ENCODE data around the gene COL8A2.

Gene COL8A2

DNA sequence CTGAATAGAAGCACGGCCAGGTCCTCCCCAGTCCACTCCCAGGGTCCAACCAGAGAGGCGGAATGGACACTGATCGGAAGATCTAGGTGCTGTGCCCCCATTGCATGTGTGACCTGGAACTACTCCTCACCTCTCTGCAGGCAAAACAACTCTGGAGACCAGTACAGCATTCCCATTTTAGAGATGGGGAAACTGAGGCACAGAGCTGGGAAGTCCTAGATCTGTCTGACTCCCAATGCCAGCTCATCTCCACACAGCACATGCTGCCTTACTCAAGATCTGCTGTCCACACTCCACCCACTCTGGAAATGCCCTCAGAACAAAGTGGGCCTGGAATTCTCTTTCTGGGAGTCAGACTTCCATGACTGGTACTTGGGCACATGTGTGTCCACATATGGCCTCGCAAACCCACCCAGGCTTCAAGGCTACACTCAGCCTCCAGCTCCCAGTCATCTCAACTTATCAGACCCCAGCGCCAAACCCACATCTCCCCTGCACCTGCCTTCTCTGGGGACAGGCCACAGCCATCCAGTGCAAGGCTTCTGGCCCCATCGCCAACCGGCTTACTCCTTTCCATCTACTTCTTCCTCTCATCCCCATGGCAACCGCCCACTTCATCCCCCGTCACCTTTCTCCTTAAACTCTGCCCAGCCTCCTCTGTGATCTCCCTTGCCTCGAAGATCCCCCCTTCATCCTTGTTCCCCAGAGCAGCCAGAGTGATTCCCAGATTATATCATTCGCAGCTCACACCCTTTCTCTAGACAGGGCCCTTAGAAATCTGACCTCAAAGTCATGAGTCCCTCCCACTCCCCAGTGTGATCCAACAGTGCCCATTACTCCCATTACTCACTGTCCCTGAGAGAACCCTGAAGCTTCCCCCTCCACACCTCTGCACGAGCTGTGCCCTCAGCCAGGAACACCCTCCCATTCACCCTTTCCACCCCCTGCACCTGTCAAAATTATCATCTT, 2.7 kb downstream of the COL8A2 start:
- TF ChIP-seq, protein P1, sequence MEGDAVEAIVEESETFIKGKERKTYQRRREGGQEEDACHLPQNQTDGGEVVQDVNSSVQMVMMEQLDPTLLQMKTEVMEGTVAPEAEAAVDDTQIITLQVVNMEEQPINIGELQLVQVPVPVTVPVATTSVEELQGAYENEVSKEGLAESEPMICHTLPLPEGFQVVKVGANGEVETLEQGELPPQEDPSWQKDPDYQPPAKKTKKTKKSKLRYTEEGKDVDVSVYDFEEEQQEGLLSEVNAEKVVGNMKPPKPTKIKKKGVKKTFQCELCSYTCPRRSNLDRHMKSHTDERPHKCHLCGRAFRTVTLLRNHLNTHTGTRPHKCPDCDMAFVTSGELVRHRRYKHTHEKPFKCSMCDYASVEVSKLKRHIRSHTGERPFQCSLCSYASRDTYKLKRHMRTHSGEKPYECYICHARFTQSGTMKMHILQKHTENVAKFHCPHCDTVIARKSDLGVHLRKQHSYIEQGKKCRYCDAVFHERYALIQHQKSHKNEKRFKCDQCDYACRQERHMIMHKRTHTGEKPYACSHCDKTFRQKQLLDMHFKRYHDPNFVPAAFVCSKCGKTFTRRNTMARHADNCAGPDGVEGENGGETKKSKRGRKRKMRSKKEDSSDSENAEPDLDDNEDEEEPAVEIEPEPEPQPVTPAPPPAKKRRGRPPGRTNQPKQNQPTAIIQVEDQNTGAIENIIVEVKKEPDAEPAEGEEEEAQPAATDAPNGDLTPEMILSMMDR (IDR thresholded peaks at IDR 0.05) = no peak

DNA sequence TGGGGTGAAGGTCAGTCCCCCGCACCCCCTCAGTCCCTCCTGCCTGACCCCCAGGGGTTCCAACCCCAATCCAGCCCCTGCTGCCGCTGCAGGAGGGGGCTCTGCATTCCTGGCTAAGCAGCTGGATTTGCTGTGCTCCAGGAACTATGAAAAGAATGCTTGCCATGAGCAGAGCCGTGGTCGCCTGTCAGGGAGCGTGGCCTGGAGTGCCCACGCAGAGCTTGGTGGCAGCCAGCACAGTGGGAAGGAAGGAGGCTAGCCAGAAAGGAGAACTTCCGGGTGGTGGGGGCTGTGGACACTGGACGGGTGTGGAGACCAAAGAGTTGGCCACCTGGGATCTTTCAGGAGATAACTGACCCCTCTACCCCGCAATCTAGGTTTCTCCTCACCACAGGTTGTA, 5.6 kb downstream of the COL8A2 start:
- TF ChIP-seq, protein P1 (IDR thresholded peaks at IDR 0.05) = no peak

DNA sequence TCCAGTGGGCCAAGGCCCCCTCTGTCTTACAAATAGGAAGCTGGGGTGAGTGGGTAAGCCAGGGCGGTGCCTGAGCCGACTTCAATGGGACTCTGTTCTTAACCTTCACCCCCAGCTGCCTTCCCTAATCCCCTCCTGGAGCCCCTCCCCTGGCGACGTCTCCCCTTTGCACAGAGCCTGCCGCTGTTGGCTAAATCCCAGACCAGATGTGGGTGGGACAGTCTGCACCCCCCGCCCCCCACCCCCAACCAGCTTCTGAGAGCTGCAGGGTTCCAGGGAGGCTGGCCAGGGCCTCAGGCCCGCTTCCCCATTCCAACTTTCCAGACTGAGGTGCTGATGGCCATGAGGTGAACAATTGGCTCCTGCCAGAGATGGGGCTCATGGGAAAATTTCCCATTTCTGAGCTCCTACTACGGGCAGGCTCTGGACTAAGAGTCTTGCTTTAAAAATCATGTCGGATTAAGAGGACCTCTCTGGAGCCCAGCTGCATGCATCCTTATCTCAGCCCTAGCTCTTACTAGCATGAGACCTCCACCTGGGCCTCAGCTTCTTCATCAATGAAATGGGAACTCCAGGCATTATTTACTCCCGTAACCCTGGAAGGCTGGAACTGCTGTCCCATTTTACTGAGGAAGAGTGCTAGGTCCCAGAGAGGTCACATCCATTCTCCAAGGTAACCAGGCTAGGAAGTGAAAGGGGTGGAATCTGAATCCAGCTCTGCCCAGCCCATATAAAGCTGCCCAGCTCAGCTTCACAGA, 6.4 kb downstream of the COL8A2 start:
- TF ChIP-seq, protein P1 (IDR thresholded peaks at IDR 0.05) = no peak

DNA sequence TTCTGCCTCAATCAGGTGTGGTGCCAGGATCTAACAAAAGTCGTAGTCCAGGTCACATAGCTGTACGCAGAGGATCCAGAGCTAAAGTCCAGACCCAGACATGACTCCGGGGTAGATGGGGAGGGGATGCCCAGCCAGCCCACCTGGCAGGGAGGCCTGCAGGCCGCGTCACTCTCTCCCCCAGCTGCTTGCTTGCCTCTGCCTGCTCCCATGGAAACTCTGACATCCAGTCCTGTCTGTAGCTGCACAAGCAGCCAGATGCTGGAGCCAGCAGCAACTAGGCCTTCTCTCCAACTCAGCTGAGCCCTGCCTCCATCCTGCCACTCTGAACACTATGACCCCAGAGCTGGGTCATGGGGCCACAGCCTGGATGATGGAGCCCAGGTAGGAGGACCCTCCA, 8.1 kb downstream of the COL8A2 start:
- TF ChIP-seq, protein P1 (IDR thresholded peaks at IDR 0.05) = no peak

DNA sequence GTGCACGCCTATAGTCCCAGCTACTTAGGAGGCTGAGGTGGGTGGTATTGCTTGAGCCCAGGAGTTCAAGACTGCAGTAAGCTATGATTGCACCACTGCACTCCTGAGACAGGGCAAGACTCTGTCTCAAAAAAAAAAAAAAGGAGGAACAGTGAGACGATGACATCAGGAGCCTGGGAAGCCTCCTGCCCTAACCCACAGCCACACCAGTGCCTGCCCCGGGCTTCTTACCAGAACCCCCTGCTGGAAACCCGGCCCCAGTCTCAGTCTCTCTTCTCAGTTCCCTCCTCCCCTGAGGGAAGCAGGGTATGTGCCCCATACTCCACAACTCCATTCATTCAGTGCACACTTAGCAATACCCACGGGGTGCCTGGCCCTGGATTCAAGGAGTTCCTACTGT, 9.1 kb downstream of the COL8A2 start:
- TF ChIP-seq, protein P1 (IDR thresholded peaks at IDR 0.05) = no peak

DNA sequence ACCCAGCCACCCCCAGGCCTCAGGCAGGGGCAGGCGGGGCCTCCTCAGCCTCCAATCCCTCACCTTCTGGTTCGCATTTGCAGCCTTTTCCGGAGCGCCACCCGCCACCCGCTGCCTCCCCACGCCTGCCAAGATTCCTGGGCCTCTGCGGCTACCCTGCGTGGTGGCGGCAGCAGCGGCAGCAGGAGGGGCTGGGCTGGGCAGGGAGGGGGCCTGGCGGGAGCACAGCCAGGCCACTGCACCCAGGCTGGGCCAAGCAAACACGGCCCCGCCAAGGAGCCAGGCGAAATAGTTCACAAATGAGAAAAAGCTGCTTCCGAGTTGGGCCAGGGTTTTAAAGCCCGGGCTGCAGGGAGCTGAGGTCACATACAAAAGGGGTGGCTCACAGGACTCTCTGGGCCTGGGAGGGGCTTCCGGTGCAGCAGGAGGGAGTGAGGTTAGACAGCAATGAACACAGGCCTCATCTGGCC, 9.8 kb downstream of the COL8A2 start:
- TF ChIP-seq, protein P1 (IDR thresholded peaks at IDR 0.05) = no peak

DNA sequence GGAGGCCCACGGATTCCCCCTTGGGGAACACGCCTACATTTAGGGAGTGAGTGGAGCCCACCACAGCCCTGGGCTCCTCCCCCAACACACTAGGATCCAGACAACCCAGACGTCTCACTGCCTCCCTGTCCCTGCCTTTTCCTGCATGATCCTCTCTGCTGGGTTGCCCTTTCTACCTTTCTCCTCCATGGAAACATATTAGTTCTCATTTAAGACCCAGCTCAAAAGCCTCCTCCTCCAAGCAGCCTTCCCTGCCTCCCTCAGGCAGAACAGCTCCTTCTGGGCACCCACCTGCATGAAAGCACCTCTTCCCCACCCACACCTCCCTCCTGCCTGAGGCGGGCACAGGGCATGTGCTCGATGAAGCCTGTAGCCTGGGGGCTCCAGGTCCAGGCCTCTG, 10.7 kb downstream of the COL8A2 start:
- TF ChIP-seq, protein P1 (IDR thresholded peaks at IDR 0.05) = no peak

Data from LNCAP (cell line).